HCT116 (cell line): Measurements from ENCODE around the gene RAB5IF. TPM values are rescaled to one million over a fixed set of nuclear protein-coding genes. Genes with fewer than 3 reads are reported as not detected.

Experiments used
- ATAC-seq: fragments of 200-7000 bp; cut with Tn5 transposase; 2 replicates; pipeline ENCODE4 v1.9.1; 2020; ENCODE audit warnings: mild to moderate bottlenecking, moderate library complexity
- BruUV-seq: library from RNA; stranded (reverse); fragments of 400-500 nt; replicated peaks from 2 replicates; lab custom pipeline; 2021; lab: Mats Ljungman, UMichigan
- CTCF ChIA-PET: fragments of 300-600 bp; sonication (Branson Sonifier 250); formaldehyde crosslinking; loops from one replicate; lab custom pipeline; 2021; ENCODE audit warnings: antibody characterized with exemption; lab: Charles Lee
- POLR2A ChIA-PET: fragments of 300-600, 350-600 bp; sonication (Branson Sonifier 250); formaldehyde crosslinking; loops from one replicate; lab custom pipeline; 2021; ENCODE audit warnings: antibody characterized with exemption; lab: Charles Lee
- RAD21 ChIA-PET, 2 experiments: fragments of 300-600 bp; sonication (Branson Sonifier 250); formaldehyde crosslinking; loops; one replicate each; lab custom pipeline; 2023; ENCODE audit warnings: low total read pairs in 2 of 2; ENCODE audit not compliant: uncharacterized antibody in 2 of 2, unreplicated experiment in 2 of 2, low non-redundant PET in 1 of 2; lab: Charles Lee
- DNase-seq: peaks from one replicate; pipeline ENCODE4 v3.0.0-alpha.2; 2010; ENCODE audit warnings: low read depth, low spot score
- H2AFZ ChIP-seq: fragments of 200-600 bp; shearing (Covaris generic), sonication (generic); 2 replicates; pipeline ENCODE4 v1.6.1; 2017; ENCODE audit warnings: low read depth, mixed run types, mixed read lengths, antibody characterized with exemption, low read length; ENCODE audit not compliant: poor library complexity, severe bottlenecking
- H3K27ac ChIP-seq: 2 replicates; pipeline ENCODE4 v1.5.1; 2012; ENCODE audit warnings: low read depth, low read length
- H3K27me3 ChIP-seq: fragments of 200-600 bp; sonication (generic); 2 replicates; pipeline ENCODE4 v1.6.1; 2016; ENCODE audit warnings: mixed run types, low read length, mixed read lengths; ENCODE audit not compliant: insufficient read depth
- H3K36me3 ChIP-seq, 2 experiments: fragments of 200-500 bp in 1 of 2; fragments of 200-600 bp in 1 of 2; sonication (Bioruptor generic) in 1 of 2; sonication (generic) in 1 of 2; 2 replicates each; pipeline versions ENCODE4 v1.5.1 to v1.6.1; 2014 to 2016; ENCODE audit warnings: low read length in 2 of 2, inconsistent platforms in 1 of 2, mixed read lengths in 1 of 2, mixed run types in 1 of 2; ENCODE audit not compliant: insufficient read depth in 2 of 2, control insufficient read depth in 1 of 2
- H3K4me1 ChIP-seq, 2 experiments: fragments of 200-600 bp in 1 of 2; sonication (generic) in 1 of 2; 2 replicates each; pipeline versions ENCODE4 v1.5.1 to v1.6.1; 2012 to 2017; ENCODE audit warnings: low read length in 2 of 2, inconsistent platforms in 1 of 2, mild to moderate bottlenecking in 1 of 2, mixed read lengths in 1 of 2, mixed run types in 1 of 2, moderate library complexity in 1 of 2; ENCODE audit not compliant: insufficient read depth in 2 of 2, control insufficient read depth in 1 of 2
- H3K4me2 ChIP-seq: fragments of 200-600 bp; sonication (generic); 2 replicates; pipeline ENCODE4 v1.6.1; 2017; ENCODE audit warnings: mixed run types, low read length, mixed read lengths
- H3K4me3 ChIP-seq, 2 experiments: fragments of 200-600 bp in 1 of 2; sonication (generic) in 1 of 2; replicated peaks in 1 of 2; 2 replicates each; pipeline ENCODE4 v1.5.1; 2011 to 2016; ENCODE audit warnings: low read length in 2 of 2, control low read depth in 1 of 2, low read depth in 1 of 2, mild to moderate bottlenecking in 1 of 2, mixed read lengths in 1 of 2, mixed run types in 1 of 2
- H3K79me2 ChIP-seq: fragments of 200-600 bp; sonication (generic); 2 replicates; pipeline ENCODE4 v1.6.1; 2017; ENCODE audit warnings: mild to moderate bottlenecking, mixed run types, low read length, moderate library complexity, mixed read lengths; ENCODE audit not compliant: insufficient read depth
- H3K9ac ChIP-seq: fragments of 200-600 bp; sonication (generic); 2 replicates; pipeline ENCODE4 v1.6.1; 2016; ENCODE audit warnings: low read length, mixed read lengths
- H3K9me2 ChIP-seq: fragments of 200-600 bp; sonication (generic), shearing (Covaris generic); 2 replicates; pipeline ENCODE4 v1.6.1; 2017; ENCODE audit warnings: mixed run types, mild to moderate bottlenecking, moderate library complexity; ENCODE audit not compliant: insufficient read depth
- H3K9me3 ChIP-seq, 2 experiments: fragments of 200-500 bp in 1 of 2; fragments of 200-600 bp in 1 of 2; sonication (Bioruptor generic) in 1 of 2; sonication (generic) in 1 of 2; 2 replicates each; pipeline ENCODE4 v1.6.1; 2014 to 2017; ENCODE audit warnings: low read length in 2 of 2, mixed read lengths in 2 of 2, inconsistent platforms in 1 of 2, low read depth in 1 of 2, mild to moderate bottlenecking in 1 of 2, mixed run types in 1 of 2, moderate library complexity in 1 of 2; ENCODE audit not compliant: control insufficient read depth in 1 of 2, insufficient read depth in 1 of 2
- H4K20me1 ChIP-seq: fragments of 200-600 bp; sonication (generic), shearing (Covaris generic); 2 replicates; pipeline ENCODE4 v1.6.1; 2017; ENCODE audit warnings: mixed run types, mild to moderate bottlenecking, moderate library complexity; ENCODE audit not compliant: insufficient read depth
- ATF3 ChIP-seq: IDR thresholded peaks from 2 replicates; pipeline ENCODE4 v1.6.1; 2012
- CBX3 ChIP-seq: IDR thresholded peaks from 2 replicates; pipeline ENCODE4 v1.6.1; 2012; ENCODE audit warnings: low read depth
- CEBPB ChIP-seq: IDR thresholded peaks from 2 replicates; pipeline ENCODE4 v1.6.1; 2012; ENCODE audit warnings: low read depth
- CTCF ChIP-seq, 3 experiments: fragments of 200-600 bp in 1 of 3; sonication (generic) in 1 of 3; IDR thresholded peaks in 2 of 3; conservative IDR thresholded peaks in 1 of 3; 2 replicates each; pipeline ENCODE4 v1.5.1; 2012 to 2017; ENCODE audit warnings: low read depth in 2 of 3, low read length in 2 of 3, antibody characterized with exemption in 1 of 3, borderline replicate concordance in 1 of 3, control low read depth in 1 of 3, mild to moderate bottlenecking in 1 of 3, mixed read lengths in 1 of 3, mixed run types in 1 of 3, moderate library complexity in 1 of 3; ENCODE audit not compliant: insufficient read depth in 1 of 3
- ELF1 ChIP-seq: IDR thresholded peaks from 2 replicates; pipeline ENCODE4 v1.6.1; 2012; ENCODE audit warnings: low read depth, borderline replicate concordance
- EZH2 ChIP-seq: fragments of 200-600 bp; sonication (generic); IDR thresholded peaks from 2 replicates; pipeline ENCODE4 v1.6.1; 2017; ENCODE audit warnings: antibody characterized with exemption, mixed run types
- EZH2phosphoT487 ChIP-seq: fragments of 200-600 bp; IDR thresholded peaks from 2 replicates; pipeline ENCODE4 v1.6.1; 2018; ENCODE audit warnings: antibody characterized with exemption, borderline replicate concordance
- JUND ChIP-seq: IDR thresholded peaks from 2 replicates; pipeline ENCODE4 v1.6.1; 2012
- SIN3A ChIP-seq: IDR thresholded peaks from 2 replicates; pipeline ENCODE4 v1.6.1; 2012; ENCODE audit warnings: low read depth
- SRF ChIP-seq: IDR thresholded peaks from 2 replicates; pipeline ENCODE4 v1.6.1; 2012; ENCODE audit warnings: low read depth
- TCF7L2 ChIP-seq: IDR thresholded peaks from 2 replicates; pipeline ENCODE4 v1.7.0; 2011; ENCODE audit warnings: borderline replicate concordance, inconsistent platforms; ENCODE audit not compliant: insufficient read depth, insufficient read length; ENCODE audit errors: extremely low read depth
- intact Hi-C: fragments of 100-400 bp; cut with micrococcal nuclease; formaldehyde crosslinking; loops from 2 replicates; pipeline ENCODE4 v1.10.0; 2022
- total RNA-seq: library from RNA; stranded (reverse); gene quantifications from one replicate; pipeline ENCODE4 v1.2.1, GENCODE V29; 2021; ENCODE audit not compliant: unreplicated experiment
- TF ChIP-seq, protein P1 (sequence below): IDR thresholded peaks from 2 replicates; pipeline ENCODE4 v1.6.1; 2012; ENCODE audit warnings: low read depth
- TF ChIP-seq, protein P2 (sequence below): IDR thresholded peaks from 2 replicates; pipeline ENCODE4 v1.6.1; 2012

RAB5IF gene
- total RNA-seq, 1 experiment from 2014 or later: 82.9 TPM

DNA sequence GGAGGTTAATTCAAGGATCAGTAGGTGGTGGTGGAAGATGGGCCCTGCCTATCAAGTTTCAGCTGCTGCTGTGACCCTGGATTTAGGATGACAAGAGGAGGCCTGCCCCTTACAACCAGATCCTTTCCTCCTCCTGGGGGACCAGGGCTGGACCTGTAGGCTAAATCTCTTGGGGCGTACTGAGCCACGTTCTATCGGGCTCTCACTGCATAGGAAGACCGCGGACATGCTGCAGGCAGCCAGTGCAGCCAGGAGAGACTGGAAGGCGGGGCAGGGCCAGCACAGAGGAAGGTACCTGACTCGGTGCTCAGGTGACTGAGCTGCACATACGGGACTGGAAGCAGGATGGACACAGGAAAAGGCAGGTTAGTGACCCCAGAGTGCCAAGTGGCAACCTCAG is 48.9 kb downstream of the RAB5IF start:
- BruUV-seq: no TSS peak
- Histone ChIP-seq H3K79me2 (no peaks in the 10 kb centered on the region), H3K4me2 (no peak overlapping the region), H4K20me1 (no peaks in the 10 kb centered on the region), H3K4me1 (no peaks in the 10 kb centered on the region), H3K27ac (no peak overlapping the region), H3K9me2 (no peaks in the 10 kb centered on the region), H2AFZ (no peak overlapping the region), H3K36me3 (no peaks in the 10 kb centered on the region; a peak in 2 of 4 replicates), H3K4me3 (no peak overlapping the region), H3K9ac (no peak overlapping the region), H3K27me3 (no peaks in the 10 kb centered on the region), H3K9me3 (no peaks in the 10 kb centered on the region)
- ATAC-seq (no peak), DNase-seq (no peak)
- no peak for TF ChIP-seq CBX3
- TF ChIP-seq EZH2: no peak
- TF ChIP-seq CTCF (IDR thresholded peaks at IDR 0.05 in 2 of 3, conservative IDR thresholded peaks at IDR 0.05 in 1 of 3; ENCODE audit: borderline replicate concordance in 1 of 3, insufficient read depth in 1 of 3, low read depth in 2 of 3, low read length in 2 of 3): no peak
- TF ChIP-seq, protein P1, sequence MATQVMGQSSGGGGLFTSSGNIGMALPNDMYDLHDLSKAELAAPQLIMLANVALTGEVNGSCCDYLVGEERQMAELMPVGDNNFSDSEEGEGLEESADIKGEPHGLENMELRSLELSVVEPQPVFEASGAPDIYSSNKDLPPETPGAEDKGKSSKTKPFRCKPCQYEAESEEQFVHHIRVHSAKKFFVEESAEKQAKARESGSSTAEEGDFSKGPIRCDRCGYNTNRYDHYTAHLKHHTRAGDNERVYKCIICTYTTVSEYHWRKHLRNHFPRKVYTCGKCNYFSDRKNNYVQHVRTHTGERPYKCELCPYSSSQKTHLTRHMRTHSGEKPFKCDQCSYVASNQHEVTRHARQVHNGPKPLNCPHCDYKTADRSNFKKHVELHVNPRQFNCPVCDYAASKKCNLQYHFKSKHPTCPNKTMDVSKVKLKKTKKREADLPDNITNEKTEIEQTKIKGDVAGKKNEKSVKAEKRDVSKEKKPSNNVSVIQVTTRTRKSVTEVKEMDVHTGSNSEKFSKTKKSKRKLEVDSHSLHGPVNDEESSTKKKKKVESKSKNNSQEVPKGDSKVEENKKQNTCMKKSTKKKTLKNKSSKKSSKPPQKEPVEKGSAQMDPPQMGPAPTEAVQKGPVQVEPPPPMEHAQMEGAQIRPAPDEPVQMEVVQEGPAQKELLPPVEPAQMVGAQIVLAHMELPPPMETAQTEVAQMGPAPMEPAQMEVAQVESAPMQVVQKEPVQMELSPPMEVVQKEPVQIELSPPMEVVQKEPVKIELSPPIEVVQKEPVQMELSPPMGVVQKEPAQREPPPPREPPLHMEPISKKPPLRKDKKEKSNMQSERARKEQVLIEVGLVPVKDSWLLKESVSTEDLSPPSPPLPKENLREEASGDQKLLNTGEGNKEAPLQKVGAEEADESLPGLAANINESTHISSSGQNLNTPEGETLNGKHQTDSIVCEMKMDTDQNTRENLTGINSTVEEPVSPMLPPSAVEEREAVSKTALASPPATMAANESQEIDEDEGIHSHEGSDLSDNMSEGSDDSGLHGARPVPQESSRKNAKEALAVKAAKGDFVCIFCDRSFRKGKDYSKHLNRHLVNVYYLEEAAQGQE: no peak
- no peak for TF ChIP-seq EZH2phosphoT487
- TF ChIP-seq ELF1: no peak
- TF ChIP-seq, protein P2, sequence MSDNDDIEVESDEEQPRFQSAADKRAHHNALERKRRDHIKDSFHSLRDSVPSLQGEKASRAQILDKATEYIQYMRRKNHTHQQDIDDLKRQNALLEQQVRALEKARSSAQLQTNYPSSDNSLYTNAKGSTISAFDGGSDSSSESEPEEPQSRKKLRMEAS: no peak
- no peak for TF ChIP-seq JUND
- TF ChIP-seq TCF7L2: no peak
- TF ChIP-seq SRF: no peak
- no peak for TF ChIP-seq ATF3
- no peak for TF ChIP-seq SIN3A
- no peak for TF ChIP-seq CEBPB
- intact Hi-C loops: no loop called here
- ChIA-PET RAD21 (no interaction called here), CTCF (no interaction called here), POLR2A (no interaction called here)
